IMR-90 (cell line): ENCODE data around the gene P2RX3. TPM values are rescaled to one million over a fixed set of nuclear protein-coding genes. Genes with fewer than 3 reads are reported as not detected.

ENCODE experiments used
- ATAC-seq: fragments of 200-7000 bp; cut with Tn5 transposase; 2 replicates; pipeline ENCODE4 v1.9.1; 2020; ENCODE audit warnings: low read depth, mild to moderate bottlenecking, moderate library complexity
- BruUV-seq: library from RNA; stranded (reverse); fragments of 400-500 nt; replicated peaks from 2 replicates; lab custom pipeline; 2021; lab: Mats Ljungman, UMichigan
- CTCF ChIA-PET: fragments of 300-600 bp; formaldehyde crosslinking; extraction: SDS; loops from one replicate; lab custom pipeline; 2021; ENCODE audit warnings: antibody characterized with exemption; lab: Yijun Ruan, JAX
- POLR2A ChIA-PET: fragments of 300-600 bp; sonication (Branson Sonifier 250); formaldehyde crosslinking; loops from one replicate; lab custom pipeline; 2022; ENCODE audit warnings: antibody characterized with exemption; ENCODE audit not compliant: unreplicated experiment; lab: Charles Lee
- DNase-seq: peaks from one replicate; pipeline ENCODE4 v3.0.0; 2013
- H2AFZ ChIP-seq: replicated peaks from 2 replicates; pipeline ENCODE3; 2013; ENCODE audit warnings: low read length, mild to moderate bottlenecking; ENCODE audit not compliant: poor library complexity
- H2AK5ac ChIP-seq: 2 replicates; pipeline ENCODE4 v1.6.1; 2013; ENCODE audit warnings: low read depth, low read length, inconsistent platforms
- H2AK9ac ChIP-seq: replicated peaks from 2 replicates; pipeline ENCODE3; 2013; ENCODE audit warnings: mild to moderate bottlenecking, low read depth, low read length, moderate library complexity; ENCODE audit not compliant: poor library complexity
- H2BK120ac ChIP-seq: 2 replicates; pipeline ENCODE4 v1.6.1; 2013; ENCODE audit warnings: low read depth, low read length, inconsistent platforms
- H2BK15ac ChIP-seq: 3 replicates; pipeline ENCODE4 v1.6.1; 2013; ENCODE audit warnings: low read depth, low read length, inconsistent platforms
- H2BK20ac ChIP-seq: 2 replicates; pipeline ENCODE4 v1.6.1; 2013; ENCODE audit warnings: low read depth, mild to moderate bottlenecking, inconsistent platforms, low read length, moderate library complexity
- H2BK5ac ChIP-seq: 2 replicates; pipeline ENCODE4 v1.6.1; 2013; ENCODE audit warnings: mild to moderate bottlenecking, low read depth, low read length, inconsistent platforms; ENCODE audit not compliant: poor library complexity, severe bottlenecking
- H3K14ac ChIP-seq: replicated peaks from 2 replicates; pipeline ENCODE4 v1.6.1; 2013; ENCODE audit warnings: low read depth, low read length, inconsistent platforms
- H3K18ac ChIP-seq: 2 replicates; pipeline ENCODE4 v1.6.1; 2013; ENCODE audit warnings: low read depth, low read length, control low read depth
- H3K23ac ChIP-seq: 2 replicates; pipeline ENCODE4 v1.6.1; 2013; ENCODE audit warnings: low read depth, low read length, inconsistent platforms
- H3K27ac ChIP-seq: 2 replicates; pipeline ENCODE4 v1.5.1; 2013; ENCODE audit warnings: mild to moderate bottlenecking, control low read depth, low read length; ENCODE audit not compliant: insufficient read depth
- H3K27me3 ChIP-seq: 2 replicates; pipeline ENCODE4 v1.6.1; 2013; ENCODE audit warnings: low read length; ENCODE audit not compliant: control insufficient read depth, insufficient read depth
- H3K36me3 ChIP-seq: 2 replicates; pipeline ENCODE4 v1.6.1; 2013; ENCODE audit warnings: low read length, mixed read lengths; ENCODE audit not compliant: control insufficient read depth, insufficient read depth
- H3K4ac ChIP-seq: 2 replicates; pipeline ENCODE4 v1.6.1; 2013; ENCODE audit warnings: low read depth, low read length, inconsistent platforms
- H3K4me1 ChIP-seq: 2 replicates; pipeline ENCODE4 v1.6.1; 2013; ENCODE audit warnings: low read length, mixed read lengths; ENCODE audit not compliant: control insufficient read depth, insufficient read depth
- H3K4me2 ChIP-seq: 2 replicates; pipeline ENCODE4 v1.6.1; 2013; ENCODE audit warnings: low read depth, mild to moderate bottlenecking, control low read depth, low read length, moderate library complexity
- H3K4me3 ChIP-seq: 2 replicates; pipeline ENCODE4 v1.5.1; 2013; ENCODE audit warnings: low read depth, mild to moderate bottlenecking, control low read depth, low read length, moderate library complexity; ENCODE audit not compliant: insufficient read depth
- H3K56ac ChIP-seq: 2 replicates; pipeline ENCODE4 v1.6.1; 2013; ENCODE audit warnings: low read length, inconsistent platforms; ENCODE audit not compliant: insufficient read depth; ENCODE audit errors: extremely low read depth
- H3K79me1 ChIP-seq, 2 experiments: 2 replicates each; pipeline ENCODE4 v1.6.1; 2013; ENCODE audit warnings: low read length in 2 of 2, inconsistent platforms in 1 of 2, low read depth in 1 of 2
- H3K9ac ChIP-seq: 2 replicates; pipeline ENCODE4 v1.6.1; 2013; ENCODE audit warnings: low read depth, low read length, control low read depth
- H3K9me1 ChIP-seq: 2 replicates; pipeline ENCODE4 v1.6.1; 2013; ENCODE audit warnings: low read length, inconsistent platforms; ENCODE audit not compliant: insufficient read depth
- H3K9me3 ChIP-seq: 2 replicates; pipeline ENCODE4 v1.6.1; 2013; ENCODE audit warnings: low read length; ENCODE audit not compliant: control insufficient read depth, insufficient read depth
- H4K20me1 ChIP-seq: 2 replicates; pipeline ENCODE4 v1.6.1; 2013; ENCODE audit warnings: low read length, inconsistent platforms; ENCODE audit not compliant: insufficient read depth
- H4K5ac ChIP-seq: 2 replicates; pipeline ENCODE4 v1.6.1; 2013; ENCODE audit warnings: mild to moderate bottlenecking, low read depth, low read length, control low read depth
- H4K8ac ChIP-seq, 2 experiments: 2 replicates each; pipeline ENCODE4 v1.6.1; 2013; ENCODE audit warnings: low read depth in 2 of 2, low read length in 2 of 2, control low read depth in 1 of 2, inconsistent platforms in 1 of 2
- H4K91ac ChIP-seq: 2 replicates; pipeline ENCODE4 v1.6.1; 2013; ENCODE audit warnings: low read depth, low read length, inconsistent platforms; ENCODE audit not compliant: insufficient read depth
- BHLHE40 ChIP-seq: fragments of 150-350 bp; IDR thresholded peaks from 2 replicates; pipeline ENCODE4 v1.6.1; 2016; ENCODE audit warnings: mild to moderate bottlenecking, low read depth, low read length
- CHD1 ChIP-seq: IDR thresholded peaks from 2 replicates; pipeline ENCODE4 v1.6.1; 2012; ENCODE audit warnings: low read depth, low read length, improper control_type of control experiment
- FOS ChIP-seq: fragments of 150-350 bp; IDR thresholded peaks from 2 replicates; pipeline ENCODE4 v1.6.1; 2016; ENCODE audit warnings: low read depth, low read length
- MAZ ChIP-seq: IDR thresholded peaks from 2 replicates; pipeline ENCODE4 v1.6.1; 2012; ENCODE audit warnings: low read depth, mild to moderate bottlenecking, low read length, improper control_type of control experiment, moderate library complexity, borderline replicate concordance
- MXI1 ChIP-seq: IDR thresholded peaks from 2 replicates; pipeline ENCODE4 v1.6.1; 2012; ENCODE audit warnings: low read depth, mild to moderate bottlenecking, low read length, moderate library complexity, borderline replicate concordance
- NFE2L2 ChIP-seq: fragments of 150-350 bp; IDR thresholded peaks from 2 replicates; pipeline ENCODE4 v1.6.1; 2016; ENCODE audit warnings: low read depth, mild to moderate bottlenecking, low read length
- POLR2A ChIP-seq: IDR thresholded peaks from 2 replicates; pipeline ENCODE4 v1.6.1; 2012; ENCODE audit warnings: mild to moderate bottlenecking, low read depth, low read length
- RAD21 ChIP-seq: IDR thresholded peaks from 2 replicates; pipeline ENCODE4 v1.6.1; 2012; ENCODE audit warnings: low read length, improper control_type of control experiment
- RCOR1 ChIP-seq: IDR thresholded peaks from 2 replicates; pipeline ENCODE4 v1.6.1; 2012; ENCODE audit warnings: mild to moderate bottlenecking, low read length, improper control_type of control experiment; ENCODE audit not compliant: insufficient replicate concordance
- RFX5 ChIP-seq: IDR thresholded peaks from 2 replicates; pipeline ENCODE4 v1.8.0; 2012; ENCODE audit warnings: low read depth, mild to moderate bottlenecking, low read length, moderate library complexity
- WGBS, 2 experiments: methylation state at CpG; one replicate each; pipeline versions ENCODE4 v1.1.5 to v1.1.7; 2013; ENCODE audit warnings: missing lambda C conversion rate in 2 of 2; ENCODE audit not compliant: insufficient read length in 1 of 2; ENCODE audit errors: extremely low coverage in 2 of 2; 5-methylcytosine and 5-hydroxymethylcytosine counted together
- dilution Hi-C: fragments of 300-500 bp; cut with HindIII; formaldehyde crosslinking; loops from one replicate; pipeline ENCODE4 v1.14.3; 2018; ENCODE audit warnings: low sequenced_read_pairs; ENCODE audit not compliant: unreplicated experiment
- in situ Hi-C: fragments of 300-500 bp; cut with MboI; formaldehyde crosslinking; loops from 3 replicates; pipeline ENCODE4 v1.14.3; 2019; ENCODE audit warnings: low sequenced_read_pairs, inconsistent platforms, mixed read lengths
- intact Hi-C: fragments of 100-400 bp; cut with micrococcal nuclease; formaldehyde crosslinking; loops from 2 replicates; pipeline ENCODE4 v1.10.0; 2022
- polyA plus RNA-seq, 3 experiments: library from polyadenylated mRNA; depleted of rRNA; stranded (reverse); fragments of >200 nt; gene quantifications; 2 replicates each; pipeline ENCODE4 v1.2.3, GENCODE V29; 2012; ENCODE audit warnings: low replicate concordance in 1 of 3
- total RNA-seq: library from RNA; depleted of rRNA; stranded (reverse); fragments of >200 nt; gene quantifications from 2 replicates; pipeline ENCODE4 v1.2.3, GENCODE V29; 2012
- TF ChIP-seq, protein P1 (sequence below): conservative IDR thresholded peaks from 2 replicates; pipeline ENCODE4 v1.5.1; 2012; ENCODE audit warnings: mild to moderate bottlenecking, low read depth, low read length, improper control_type of control experiment
- TF ChIP-seq, protein P2 (sequence below): fragments of 150-350 bp; IDR thresholded peaks from 2 replicates; pipeline ENCODE4 v1.6.1; 2016; ENCODE audit warnings: low read depth, mild to moderate bottlenecking, low read length, moderate library complexity, borderline replicate concordance
- TF ChIP-seq, protein P3 (sequence below): fragments of 150-350 bp; IDR thresholded peaks from 2 replicates; pipeline ENCODE4 v1.6.1; 2017; ENCODE audit warnings: mild to moderate bottlenecking, antibody characterized with exemption, low read length, low read depth

The P2RX3 gene
- total and polyA plus RNA-seq, 2 of the 4 experiments (the other 2 are of a cell fraction): not detected

GRCh38 chr11:57386178-57386940 lies 48.2 kb downstream of the P2RX3 start:
- H2AK9ac ChIP-seq: no peak overlapping the region
- CTCF ChIA-PET: no interaction called here
- POLR2A ChIA-PET: no interaction called here
- H2BK20ac ChIP-seq: no peak overlapping the region
- H3K23ac ChIP-seq: no peak overlapping the region
- H3K14ac ChIP-seq: no peak overlapping the region
- no TSS peak for BruUV-seq
- no peak overlapping the region for H2AK5ac ChIP-seq
- no peak for ATAC-seq
- H3K9me3 ChIP-seq: no peaks in the 10 kb centered on the region
- no peaks in the 10 kb centered on the region for H3K36me3 ChIP-seq
- WGBS, 2 experiments: 50% methylated on average over 2 of the region's 5 CpGs; no CpG with 5 or more reads in 1 of the 2 experiments
- peaks cover 32% of the 10 kb centered on the region for H3K27me3 ChIP-seq
- no peak overlapping the region for H3K4me2 ChIP-seq
- no peaks in the 10 kb centered on the region for H3K4me1 ChIP-seq
- no peak overlapping the region for H3K4ac ChIP-seq
- dilution Hi-C loops (no loop called here), in situ Hi-C loops (no loop called here), intact Hi-C loops (no loop called here)
- no peak for DNase-seq
- H2AFZ ChIP-seq: no peak overlapping the region
- H3K9ac ChIP-seq: no peak overlapping the region
- no peak overlapping the region for H3K18ac ChIP-seq
- H2BK120ac ChIP-seq: no peak overlapping the region
- H4K5ac ChIP-seq: no peak overlapping the region
- H2BK5ac ChIP-seq: no peak overlapping the region
- no peak overlapping the region for H3K27ac ChIP-seq
- H4K20me1 ChIP-seq: no peaks in the 10 kb centered on the region
- H3K9me1 ChIP-seq: no peaks in the 10 kb centered on the region
- no peak overlapping the region for H3K56ac ChIP-seq
- no peak overlapping the region for H2BK15ac ChIP-seq
- no peaks in the 10 kb centered on the region for H3K79me1 ChIP-seq
- H4K91ac ChIP-seq: no peak overlapping the region
- H3K4me3 ChIP-seq: no peak overlapping the region
- H4K8ac ChIP-seq: no peak overlapping the region
- no peak for TF ChIP-seq BHLHE40
- TF ChIP-seq MXI1: no peak
- no peak for TF ChIP-seq RAD21
- TF ChIP-seq RFX5: no peak
- TF ChIP-seq CHD1: no peak
- no peak for TF ChIP-seq NFE2L2
- TF ChIP-seq POLR2A: no peak
- TF ChIP-seq RCOR1: no peak
- TF ChIP-seq, protein P1, sequence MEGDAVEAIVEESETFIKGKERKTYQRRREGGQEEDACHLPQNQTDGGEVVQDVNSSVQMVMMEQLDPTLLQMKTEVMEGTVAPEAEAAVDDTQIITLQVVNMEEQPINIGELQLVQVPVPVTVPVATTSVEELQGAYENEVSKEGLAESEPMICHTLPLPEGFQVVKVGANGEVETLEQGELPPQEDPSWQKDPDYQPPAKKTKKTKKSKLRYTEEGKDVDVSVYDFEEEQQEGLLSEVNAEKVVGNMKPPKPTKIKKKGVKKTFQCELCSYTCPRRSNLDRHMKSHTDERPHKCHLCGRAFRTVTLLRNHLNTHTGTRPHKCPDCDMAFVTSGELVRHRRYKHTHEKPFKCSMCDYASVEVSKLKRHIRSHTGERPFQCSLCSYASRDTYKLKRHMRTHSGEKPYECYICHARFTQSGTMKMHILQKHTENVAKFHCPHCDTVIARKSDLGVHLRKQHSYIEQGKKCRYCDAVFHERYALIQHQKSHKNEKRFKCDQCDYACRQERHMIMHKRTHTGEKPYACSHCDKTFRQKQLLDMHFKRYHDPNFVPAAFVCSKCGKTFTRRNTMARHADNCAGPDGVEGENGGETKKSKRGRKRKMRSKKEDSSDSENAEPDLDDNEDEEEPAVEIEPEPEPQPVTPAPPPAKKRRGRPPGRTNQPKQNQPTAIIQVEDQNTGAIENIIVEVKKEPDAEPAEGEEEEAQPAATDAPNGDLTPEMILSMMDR: no peak
- TF ChIP-seq, protein P2, sequence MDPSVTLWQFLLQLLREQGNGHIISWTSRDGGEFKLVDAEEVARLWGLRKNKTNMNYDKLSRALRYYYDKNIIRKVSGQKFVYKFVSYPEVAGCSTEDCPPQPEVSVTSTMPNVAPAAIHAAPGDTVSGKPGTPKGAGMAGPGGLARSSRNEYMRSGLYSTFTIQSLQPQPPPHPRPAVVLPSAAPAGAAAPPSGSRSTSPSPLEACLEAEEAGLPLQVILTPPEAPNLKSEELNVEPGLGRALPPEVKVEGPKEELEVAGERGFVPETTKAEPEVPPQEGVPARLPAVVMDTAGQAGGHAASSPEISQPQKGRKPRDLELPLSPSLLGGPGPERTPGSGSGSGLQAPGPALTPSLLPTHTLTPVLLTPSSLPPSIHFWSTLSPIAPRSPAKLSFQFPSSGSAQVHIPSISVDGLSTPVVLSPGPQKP: no peak
- TF ChIP-seq, protein P3, sequence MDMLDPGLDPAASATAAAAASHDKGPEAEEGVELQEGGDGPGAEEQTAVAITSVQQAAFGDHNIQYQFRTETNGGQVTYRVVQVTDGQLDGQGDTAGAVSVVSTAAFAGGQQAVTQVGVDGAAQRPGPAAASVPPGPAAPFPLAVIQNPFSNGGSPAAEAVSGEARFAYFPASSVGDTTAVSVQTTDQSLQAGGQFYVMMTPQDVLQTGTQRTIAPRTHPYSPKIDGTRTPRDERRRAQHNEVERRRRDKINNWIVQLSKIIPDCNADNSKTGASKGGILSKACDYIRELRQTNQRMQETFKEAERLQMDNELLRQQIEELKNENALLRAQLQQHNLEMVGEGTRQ: no peak
- no peak for TF ChIP-seq MAZ
- no peak for TF ChIP-seq FOS
